Peyer's patch (tissue), 4 donors: Measurements from ENCODE around the gene RGS3. TPM values are rescaled to one million over a fixed set of nuclear protein-coding genes. Genes with fewer than 3 reads are reported as not detected.

ENCODE experiments used
- DNase-seq, 3 donors: peaks; one replicate each; pipeline ENCODE4 v3.0.0-alpha.2; 2017 to 2019
- H3K27ac ChIP-seq, 4 donors: fragments of 200-600 bp; sonication (generic); one replicate each; pipeline ENCODE4 v1.5.1; 2016 to 2019
- H3K27me3 ChIP-seq, 2 donors: fragments of 200-600 bp; sonication (generic); one replicate each; pipeline ENCODE4 v1.5.1; 2019
- H3K36me3 ChIP-seq, 3 donors: fragments of 200-600 bp; sonication (generic); one replicate each; pipeline ENCODE4 v1.5.1; 2016 to 2019
- H3K4me1 ChIP-seq, 4 donors: fragments of 200-600 bp; sonication (generic); one replicate each; pipeline ENCODE4 v1.5.1; 2016 to 2019
- H3K4me3 ChIP-seq, 4 donors: fragments of 200-600 bp; sonication (generic); 1 replicate in 3 of 4; 2 replicates in 1 of 4; pipeline ENCODE4 v1.5.1; 2016 to 2019; ENCODE audit warnings: mild to moderate bottlenecking in 1 of 4
- H3K9me3 ChIP-seq, 4 donors: fragments of 200-600 bp; sonication (generic); one replicate each; pipeline ENCODE4 v1.5.1; 2016 to 2019; ENCODE audit warnings: mild to moderate bottlenecking in 1 of 4
- POLR2A ChIP-seq, 2 donors: fragments of 450-650 bp; IDR thresholded peaks; one replicate each; pipeline ENCODE4 v1.5.1; 2017; ENCODE audit warnings: antibody characterized with exemption in 2 of 2, mild to moderate bottlenecking in 2 of 2, moderate library complexity in 2 of 2
- total RNA-seq, 4 donors: library from RNA; depleted of rRNA; stranded (reverse); fragments of >200 nt; gene quantifications; one replicate each; pipeline ENCODE4 v1.1.0, GENCODE V29; 2016
- TF ChIP-seq, protein P1 (sequence below), 6 experiments: fragments of 450-650 bp in 4 of 6; fragments of 200-600 bp in 2 of 6; sonication (generic) in 1 of 6; IDR thresholded peaks; one replicate each; pipeline ENCODE4 v1.5.1; 2017 to 2019; ENCODE audit warnings: antibody characterized with exemption in 6 of 6, mild to moderate bottlenecking in 3 of 6, moderate library complexity in 1 of 6

RGS3 gene
- 100 to 1,000 TPM in 2 of 4 donors, 10 to 100 TPM in 2; 55.3 to 113 (median 88.6) TPM for total RNA-seq

DNA sequence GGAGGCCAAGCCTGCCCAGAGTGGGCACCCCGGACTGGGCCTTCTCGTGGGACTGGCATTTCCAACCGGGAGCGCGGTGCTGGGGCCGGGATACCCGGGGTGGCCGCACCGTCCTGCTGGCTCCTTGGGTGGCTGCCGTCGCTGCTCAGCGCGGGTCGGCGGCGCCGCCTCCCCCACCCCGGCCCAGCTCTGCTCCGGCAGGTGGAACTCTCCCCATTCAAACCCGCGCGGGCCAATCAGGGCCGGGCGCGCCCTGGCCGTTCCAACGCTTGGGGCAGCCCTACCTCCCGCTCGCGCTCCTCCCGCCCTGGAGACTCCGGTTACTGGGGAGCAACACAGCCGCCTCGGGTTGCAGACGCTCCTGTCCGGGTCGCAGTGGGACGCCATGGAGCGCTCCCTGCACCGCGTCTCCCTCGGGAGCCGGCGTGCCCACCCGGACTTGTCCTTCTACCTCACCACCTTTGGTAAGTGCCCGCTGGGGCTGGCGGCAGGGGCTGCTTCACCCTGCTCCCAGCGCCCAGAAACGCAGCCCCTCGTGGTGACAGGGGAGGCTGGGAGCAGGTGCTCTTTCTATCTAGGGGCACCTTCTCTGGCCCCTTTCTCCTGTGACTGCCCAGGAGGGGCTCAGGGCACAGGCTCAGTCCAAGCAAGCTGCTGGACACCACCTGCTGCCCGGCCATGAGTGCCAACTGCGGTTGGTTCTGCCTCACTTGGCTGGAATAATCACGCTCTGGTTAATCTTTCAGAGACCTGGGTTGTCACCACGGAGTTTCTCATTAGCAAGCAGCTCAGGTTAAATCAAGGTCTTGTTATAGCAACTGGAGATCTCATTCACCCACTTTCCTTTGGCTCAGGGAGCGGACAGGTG is at the start of gene RGS3:
Gene RGS3 (plus strand): TSS at position 310 of the 868 bp plus-strand sequence. CDS start 76 bp downstream, at position 386.
- Histone ChIP-seq H3K36me3 (no peaks in the 10 kb centered on the region), H3K4me3 (peak within 1 kb of the TSS in 3 of 4 donors; percentile 34 to 62 (median 61)), H3K4me1 (peaks cover 0 to 9% (median 0%) of the 10 kb centered on the region in 4 donors), H3K27ac (peak within 1 kb of the TSS in 3 of 4 donors; percentile 46 to 58 (median 52)), H3K27me3 (no peaks in the 10 kb centered on the region), H3K9me3 (no peaks in the 10 kb centered on the region)
- peak in 2 of 3 donors; percentile 80 to 85 for DNase-seq
- TF ChIP-seq, protein P1, sequence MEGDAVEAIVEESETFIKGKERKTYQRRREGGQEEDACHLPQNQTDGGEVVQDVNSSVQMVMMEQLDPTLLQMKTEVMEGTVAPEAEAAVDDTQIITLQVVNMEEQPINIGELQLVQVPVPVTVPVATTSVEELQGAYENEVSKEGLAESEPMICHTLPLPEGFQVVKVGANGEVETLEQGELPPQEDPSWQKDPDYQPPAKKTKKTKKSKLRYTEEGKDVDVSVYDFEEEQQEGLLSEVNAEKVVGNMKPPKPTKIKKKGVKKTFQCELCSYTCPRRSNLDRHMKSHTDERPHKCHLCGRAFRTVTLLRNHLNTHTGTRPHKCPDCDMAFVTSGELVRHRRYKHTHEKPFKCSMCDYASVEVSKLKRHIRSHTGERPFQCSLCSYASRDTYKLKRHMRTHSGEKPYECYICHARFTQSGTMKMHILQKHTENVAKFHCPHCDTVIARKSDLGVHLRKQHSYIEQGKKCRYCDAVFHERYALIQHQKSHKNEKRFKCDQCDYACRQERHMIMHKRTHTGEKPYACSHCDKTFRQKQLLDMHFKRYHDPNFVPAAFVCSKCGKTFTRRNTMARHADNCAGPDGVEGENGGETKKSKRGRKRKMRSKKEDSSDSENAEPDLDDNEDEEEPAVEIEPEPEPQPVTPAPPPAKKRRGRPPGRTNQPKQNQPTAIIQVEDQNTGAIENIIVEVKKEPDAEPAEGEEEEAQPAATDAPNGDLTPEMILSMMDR (IDR thresholded peaks at IDR 0.05), result peak in 1 of 6 experiments; percentile 31
- TF ChIP-seq POLR2A (IDR thresholded peaks at IDR 0.05), result peak; percentile 11 to 54

DNA sequence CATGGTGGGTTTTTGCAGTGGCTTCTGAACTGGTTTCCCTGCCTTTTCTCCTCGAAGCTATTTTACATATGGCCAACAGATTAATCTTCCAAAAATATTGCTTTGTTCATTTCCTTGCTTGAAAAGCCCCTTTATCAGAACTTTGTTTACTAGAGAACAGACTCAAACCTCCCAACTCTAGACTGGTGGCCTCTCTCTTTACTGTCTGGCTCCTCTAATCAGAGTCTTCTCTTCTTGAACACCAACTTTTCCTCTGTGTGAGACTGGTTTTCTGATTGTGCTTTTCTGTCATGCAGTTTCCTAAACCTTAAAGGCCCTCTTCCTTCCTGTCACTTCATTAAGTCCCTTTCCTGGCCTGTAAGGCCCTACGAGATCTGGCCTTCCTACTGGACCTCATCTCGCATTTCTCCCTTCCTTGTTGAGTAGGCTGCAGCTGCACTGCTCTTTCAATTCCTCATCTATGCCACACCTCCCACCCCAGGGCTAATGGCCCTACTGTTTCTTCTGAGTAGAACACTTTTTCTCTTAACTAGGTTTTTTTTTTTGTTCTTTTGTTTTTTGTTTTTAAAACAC is 47.3 kb upstream of the RGS3 start:
- Histone ChIP-seq H3K27ac (peak overlapping the region in 2 of 4 donors; percentile 44 to 48), H3K36me3 (no peaks in the 10 kb centered on the region), H3K9me3 (no peaks in the 10 kb centered on the region), H3K27me3 (no peaks in the 10 kb centered on the region), H3K4me1 (no peaks in the 10 kb centered on the region), H3K4me3 (no peak overlapping the region)
- peak in 2 of 3 donors; percentile 64 to 69 for DNase-seq
- TF ChIP-seq, protein P1 (IDR thresholded peaks at IDR 0.05), result no peak
- TF ChIP-seq POLR2A (IDR thresholded peaks at IDR 0.05), result no peak

DNA sequence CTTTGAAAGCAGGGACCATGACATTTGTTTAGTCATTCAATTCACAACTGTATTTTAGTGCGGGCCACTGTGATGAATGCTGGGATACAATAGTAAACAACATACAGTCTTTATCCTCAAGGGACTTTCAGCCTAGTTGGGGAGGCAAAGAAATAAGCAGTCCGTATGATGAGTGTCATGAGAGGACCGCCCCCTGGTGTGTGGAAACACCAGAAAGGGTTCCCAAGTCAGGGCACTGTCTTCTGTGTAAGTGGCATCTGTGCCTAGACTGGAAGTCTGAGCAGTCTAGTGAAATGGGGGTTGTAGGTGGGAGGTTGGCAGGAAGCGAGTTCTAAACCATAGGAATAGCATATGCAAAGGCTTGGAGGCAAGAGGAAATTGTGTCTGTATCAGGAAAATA is 46.2 kb upstream of the RGS3 start:
- no peaks in the 10 kb centered on the region for H3K36me3 ChIP-seq
- H3K4me3 ChIP-seq, result no peak overlapping the region
- DNase-seq, result no peak
- H3K27ac ChIP-seq, result no peak overlapping the region
- H3K27me3 ChIP-seq, result no peaks in the 10 kb centered on the region
- TF ChIP-seq POLR2A (IDR thresholded peaks at IDR 0.05), result no peak
- TF ChIP-seq, protein P1 (IDR thresholded peaks at IDR 0.05), result no peak
- H3K9me3 ChIP-seq, result no peaks in the 10 kb centered on the region
- no peaks in the 10 kb centered on the region for H3K4me1 ChIP-seq

DNA sequence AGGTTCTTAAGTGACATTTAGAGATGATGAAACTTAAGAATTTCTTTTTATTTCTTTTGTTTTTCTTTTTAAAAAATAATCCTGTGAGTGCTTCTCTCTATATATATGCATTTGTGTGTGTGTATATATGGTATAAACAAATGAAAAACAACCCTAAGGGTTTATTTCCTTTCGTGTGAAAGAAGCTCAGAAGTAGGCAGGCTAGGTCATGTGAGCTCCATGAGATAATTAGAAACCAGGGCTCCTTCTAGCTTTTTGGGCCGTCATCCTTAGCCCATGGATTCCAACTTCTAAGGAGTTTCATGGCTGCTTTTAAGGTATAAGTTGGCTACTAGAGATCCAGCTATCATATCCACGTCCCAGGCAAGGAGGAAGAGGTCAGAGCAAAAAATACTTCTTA is 41.8 kb upstream of the RGS3 start:
- DNase-seq, result no peak
- Histone ChIP-seq H3K27me3 (no peaks in the 10 kb centered on the region), H3K27ac (no peak overlapping the region), H3K36me3 (no peaks in the 10 kb centered on the region), H3K9me3 (no peaks in the 10 kb centered on the region), H3K4me1 (no peaks in the 10 kb centered on the region), H3K4me3 (no peak overlapping the region)
- TF ChIP-seq, protein P1 (IDR thresholded peaks at IDR 0.05), result no peak
- no peak for TF ChIP-seq POLR2A (IDR thresholded peaks at IDR 0.05)

DNA sequence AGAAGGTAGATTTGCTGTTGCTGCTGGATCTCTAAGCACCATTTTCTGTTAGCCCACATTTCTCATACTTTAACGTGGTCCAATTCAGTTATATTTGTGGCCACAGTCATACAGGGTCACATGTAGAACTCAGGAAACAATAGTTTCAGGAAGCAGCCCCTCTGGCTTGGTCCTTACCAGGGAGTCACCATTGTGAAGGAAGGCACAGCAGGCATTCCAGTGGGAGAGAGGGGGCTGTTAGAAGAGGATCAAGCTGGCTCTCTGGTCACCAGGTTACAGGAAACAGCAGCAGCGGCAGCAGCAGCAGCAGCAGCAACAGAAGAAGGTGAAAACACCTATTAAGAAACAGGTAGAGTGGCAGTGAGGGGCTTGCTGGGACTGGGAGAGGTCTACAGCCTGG is 38.5 kb upstream of the RGS3 start:
- Histone ChIP-seq H3K27ac (no peak overlapping the region), H3K36me3 (no peaks in the 10 kb centered on the region), H3K4me1 (no peaks in the 10 kb centered on the region), H3K27me3 (no peaks in the 10 kb centered on the region), H3K4me3 (no peak overlapping the region), H3K9me3 (no peaks in the 10 kb centered on the region)
- TF ChIP-seq, protein P1 (IDR thresholded peaks at IDR 0.05), result no peak
- TF ChIP-seq POLR2A (IDR thresholded peaks at IDR 0.05), result no peak
- DNase-seq, result no peak
